GM23338 (cell line): ENCODE measurements around the gene PARVA.

Experiments
- CTCF ChIP-seq, 2 experiments: fragments of 200-600 bp in 1 of 2; sonication (generic) in 1 of 2; conservative IDR thresholded peaks; 2 replicates each; pipeline versions ENCODE4 v1.5.1 to v1.6.1; 2016 to 2017; ENCODE audit warnings: antibody characterized with exemption in 2 of 2, low read depth in 2 of 2, mild to moderate bottlenecking in 2 of 2, moderate library complexity in 1 of 2
- EZH2 ChIP-seq: fragments of 200-600 bp; sonication (generic); IDR thresholded peaks from one replicate; pipeline ENCODE4 v1.8.0; 2017; ENCODE audit warnings: antibody characterized with exemption, mild to moderate bottlenecking, low read depth; ENCODE audit not compliant: unreplicated experiment
- EZH2phosphoT487 ChIP-seq: fragments of 200-600 bp; sonication (generic); IDR thresholded peaks from one replicate; pipeline ENCODE4 v1.8.1; 2018; ENCODE audit warnings: antibody characterized with exemption; ENCODE audit not compliant: unreplicated experiment
- JUNB ChIP-seq: IDR thresholded peaks from one replicate; pipeline ENCODE4 v1.6.1; 2016; ENCODE audit warnings: antibody characterized with exemption; ENCODE audit not compliant: unreplicated experiment
- NANOG ChIP-seq: IDR thresholded peaks from 2 replicates; pipeline ENCODE4 v1.6.1; 2016; ENCODE audit warnings: antibody characterized with exemption, borderline replicate concordance
- REST ChIP-seq: IDR thresholded peaks from one replicate; pipeline ENCODE4 v1.6.1; 2018; ENCODE audit warnings: antibody characterized with exemption; ENCODE audit not compliant: unreplicated experiment
- ZNF331 ChIP-seq: fragments of 250-450 bp; sonication (Bioruptor Pico); IDR thresholded peaks from 2 replicates; pipeline ENCODE4 v1.5.0; 2020; ENCODE audit warnings: low read depth, mild to moderate bottlenecking, moderate library complexity

- no peak for TF ChIP-seq ZNF331
- TF ChIP-seq CTCF (conservative IDR thresholded peaks at IDR 0.05; ENCODE audit: low read depth in 2 of 2): no peak
- TF ChIP-seq JUNB: no peak
- no peak for TF ChIP-seq NANOG
- TF ChIP-seq EZH2: no peak
- TF ChIP-seq REST: no peak
- TF ChIP-seq EZH2phosphoT487: no peak
Measured at GRCh38 chr11:12388173-12388572, 10.8 kb downstream of the PARVA start.
